Stimulated activated CD8-positive, alpha-beta memory T cell treated with anti-CD3 and anti-CD28 coated beads, Interleukin-7, amount 100 ng/mL, for 4 hours (primary cell): Measurements from ENCODE around the gene THY1.
"Not testable (repeated sequence)": the region's sequence is repeated elsewhere in the genome, so short reads cannot be mapped to it uniquely, and the experiment has no call there.

Experiments
- DNase-seq, 2 donors: peaks; one replicate each; pipeline ENCODE4 v3.0.0-alpha.2; 2020; ENCODE audit warnings: low read depth in 2 of 2

THY1 gene

GRCh38 chr11:119382513-119382912 is 40.5 kb downstream of the THY1 start:
- not testable (repeated sequence) for DNase-seq

GRCh38 chr11:119382101-119382500 is 40.9 kb downstream of the THY1 start:
- DNase-seq, result no peak

- DNase-seq, result peak; percentile 90 to 95
Measured at GRCh38 chr11:119381181-119381988, 41.6 kb downstream of the THY1 start, which contains the start of gene USP2. TSS of gene USP2 (minus strand) at chr11:119381690. CDS start at chr11:119373480, 8,210 bp downstream.

- no peak for DNase-seq
Measured at GRCh38 chr11:119380827-119381180, 42.2 kb downstream of the THY1 start.

GRCh38 chr11:119380160-119380826 is 42.7 kb downstream of the THY1 start:
- DNase-seq, result no peak

GRCh38 chr11:119378851-119379465 is 44.0 kb downstream of the THY1 start:
- no peak for DNase-seq

- DNase-seq, result no peak
Measured at GRCh38 chr11:119377961-119378667, 44.9 kb downstream of the THY1 start.

GRCh38 chr11:119377112-119377901 is 45.7 kb downstream of the THY1 start:
- no peak for DNase-seq

GRCh38 chr11:119376197-119376847 is 46.6 kb downstream of the THY1 start:
- no peak for DNase-seq

GRCh38 chr11:119375337-119376196 is 47.4 kb downstream of the THY1 start:
- DNase-seq, result no peak

- no peak for DNase-seq
Measured at GRCh38 chr11:119374632-119375336, 48.2 kb downstream of the THY1 start.

- DNase-seq, result no peak
Measured at GRCh38 chr11:119373921-119374631, 48.9 kb downstream of the THY1 start.

GRCh38 chr11:119373059-119373920 is 49.7 kb downstream of the THY1 start:
- no peak for DNase-seq

GRCh38 chr11:119372260-119373058 is 50.5 kb downstream of the THY1 start:
- no peak for DNase-seq

- no peak for DNase-seq
Measured at GRCh38 chr11:119371778-119372182, 51.2 kb downstream of the THY1 start.

GRCh38 chr11:119371067-119371601 is 51.8 kb downstream of the THY1 start:
- no peak for DNase-seq
